HG03571 (cell line): ENCODE results near the gene OGDHL.
"Not testable (repeated sequence)": the region's sequence is repeated elsewhere in the genome, so short reads cannot be mapped to it uniquely, and the experiment has no call there.

Experiments
- ATAC-seq: cut with Tn5 transposase; IDR thresholded peaks from one replicate; pipeline ENCODE4 v1.9.1; 2021; ENCODE audit not compliant: unreplicated experiment

The OGDHL gene

GRCh38 chr10:49761789-49762565 is at the start of gene OGDHL:
Gene OGDHL (minus strand): TSS chr10:49762323. CDS start chr10:49758592, 3,731 bp downstream.
- ATAC-seq: no peak

- ATAC-seq: no peak
These were observed 41.9 kb upstream of the OGDHL start for GRCh38 chr10:49803988-49804387.

- ATAC-seq: no peak
These were observed 36.2 kb upstream of the OGDHL start for GRCh38 chr10:49798275-49798674.

DNA sequence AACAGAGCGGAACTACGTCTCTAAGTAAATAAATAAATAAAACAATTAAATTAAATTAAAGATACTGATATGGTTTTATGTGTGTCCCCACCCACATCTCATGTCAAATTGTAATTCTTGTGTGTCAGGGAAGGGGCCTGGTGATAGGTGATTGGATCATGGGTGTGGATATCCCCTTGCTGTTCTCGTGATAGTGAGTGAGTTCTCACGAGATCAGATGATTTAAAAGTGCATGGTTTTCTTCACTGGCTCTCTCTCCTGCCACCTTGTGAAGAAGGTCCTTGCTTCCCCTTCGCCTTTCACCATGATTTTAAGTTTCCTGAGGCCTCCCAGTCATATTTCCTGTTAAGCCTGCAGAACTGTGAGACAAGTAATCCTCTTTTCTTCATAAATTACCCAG is 29.0 kb upstream of the OGDHL start:
- ATAC-seq: no peak

DNA sequence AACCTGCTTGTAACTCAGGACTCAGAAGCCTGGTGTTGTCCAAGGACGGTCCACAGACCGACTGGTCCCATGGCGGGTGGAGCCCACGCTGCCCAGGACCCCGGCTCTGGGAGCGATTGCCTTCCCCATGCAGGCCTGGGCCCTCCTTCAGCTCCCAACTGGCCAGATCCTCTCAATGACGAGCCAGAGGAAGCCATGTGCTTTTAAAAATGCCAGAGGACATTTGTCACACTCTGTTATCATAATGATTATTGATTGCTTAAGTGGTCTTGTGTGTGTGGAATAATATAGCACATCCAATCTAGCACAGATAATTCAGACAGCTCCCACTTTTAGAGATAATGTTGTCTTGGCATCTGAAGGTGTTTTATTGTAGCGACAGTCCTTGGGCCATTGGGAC is 22.6 kb upstream of the OGDHL start:
- no peak for ATAC-seq

DNA sequence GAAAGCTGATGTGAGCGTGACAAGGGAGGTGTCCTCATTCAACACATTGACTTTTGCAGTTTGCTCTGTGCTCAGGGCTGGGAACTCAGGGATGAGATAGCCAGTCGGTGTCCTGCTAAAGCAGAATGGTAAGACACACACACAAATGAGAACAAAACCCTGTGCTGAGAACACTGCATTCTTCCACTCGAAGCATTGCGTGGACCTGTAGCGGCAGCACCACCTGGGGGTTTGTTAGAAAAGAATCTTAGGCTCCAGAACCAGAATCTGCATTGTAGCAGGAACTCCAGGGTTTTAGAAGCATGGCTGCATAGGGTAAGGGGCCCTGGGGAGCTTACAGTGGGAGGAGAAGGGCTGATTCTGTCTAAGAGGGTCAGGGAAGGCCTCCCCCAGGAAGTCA is 21.5 kb upstream of the OGDHL start:
- no peak for ATAC-seq

- ATAC-seq: no peak
These were observed 19.1 kb upstream of the OGDHL start for GRCh38 chr10:49781247-49781646.

GRCh38 chr10:49778197-49778596 is 16.1 kb upstream of the OGDHL start:
- no peak for ATAC-seq

DNA sequence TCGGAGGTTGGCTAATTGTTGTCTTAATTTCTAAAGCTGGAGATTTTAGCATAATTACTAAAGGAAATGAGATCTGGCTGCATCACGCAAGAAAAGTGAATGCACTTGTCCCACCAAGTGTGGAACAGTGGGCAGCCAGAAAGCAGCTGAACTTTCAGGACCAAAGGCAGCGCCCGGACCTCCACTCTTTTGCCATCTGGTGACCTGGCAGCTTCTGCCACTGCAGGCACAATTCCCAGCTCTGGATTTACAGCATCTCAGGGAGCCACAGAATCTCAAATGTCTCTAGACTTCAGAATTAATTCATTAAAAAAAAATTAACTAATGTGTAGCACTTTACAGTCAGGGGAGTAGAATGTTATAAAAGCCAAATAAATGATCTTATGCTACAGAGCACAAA is 14.7 kb upstream of the OGDHL start:
- no peak for ATAC-seq

DNA sequence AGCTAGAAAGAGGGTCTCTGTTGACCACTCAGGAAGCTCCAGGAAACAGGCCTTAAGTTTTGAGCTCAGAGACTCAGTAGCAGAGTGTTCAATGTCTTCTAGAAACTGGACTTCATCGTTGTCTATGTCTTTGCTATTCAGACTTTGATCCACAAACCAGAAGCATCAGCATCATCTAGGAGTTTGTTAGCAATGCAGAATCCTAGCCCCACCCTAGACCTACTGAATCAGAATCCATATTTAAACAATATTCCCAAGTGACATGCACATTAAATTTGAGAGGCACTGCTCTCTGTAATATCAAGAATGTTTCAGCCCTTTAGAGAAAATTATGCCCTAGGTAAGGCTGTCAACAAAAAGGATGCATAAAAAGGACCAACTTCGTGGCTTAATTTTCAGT is 12.9 kb upstream of the OGDHL start:
- ATAC-seq: no peak

DNA sequence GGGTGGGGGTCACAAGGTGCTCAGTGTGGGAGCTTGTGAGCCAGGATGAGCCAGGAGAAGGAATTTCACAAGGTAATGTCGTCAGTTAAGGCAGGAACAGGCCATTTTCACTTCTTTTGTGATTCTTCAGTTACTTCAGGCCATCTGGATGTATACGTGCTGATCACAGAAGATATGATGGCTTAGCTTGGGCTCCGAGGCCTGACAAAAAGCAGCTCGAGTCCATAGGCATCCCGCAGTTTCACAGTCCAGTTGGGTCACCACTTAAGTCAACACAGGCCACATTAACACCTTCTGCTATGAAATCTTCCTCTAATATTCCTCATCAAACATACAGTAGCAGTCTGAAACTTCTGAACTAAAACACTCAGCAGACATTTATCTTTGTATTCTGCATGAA is 10.8 kb upstream of the OGDHL start:
- not testable (repeated sequence) for ATAC-seq

DNA sequence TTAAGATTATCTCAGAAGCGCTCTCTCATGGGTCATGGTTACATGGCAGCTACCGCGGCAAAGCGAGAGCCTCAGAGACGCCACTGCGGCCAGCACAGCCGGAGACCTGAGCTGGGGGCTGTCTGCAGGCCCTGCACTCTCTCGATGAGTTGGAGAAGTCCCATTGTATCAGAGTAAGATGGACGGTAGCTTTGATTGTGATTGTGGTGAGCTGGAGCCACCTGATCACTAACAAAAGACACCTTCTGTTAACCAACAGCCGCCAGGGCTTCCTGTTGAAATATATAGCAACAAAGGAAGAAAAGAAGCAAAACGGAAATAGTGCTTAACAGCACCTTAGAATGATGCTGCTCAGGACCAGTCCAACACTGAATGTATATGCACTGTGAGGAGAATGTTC is 8.9 kb upstream of the OGDHL start:
- ATAC-seq: not testable (repeated sequence)

DNA sequence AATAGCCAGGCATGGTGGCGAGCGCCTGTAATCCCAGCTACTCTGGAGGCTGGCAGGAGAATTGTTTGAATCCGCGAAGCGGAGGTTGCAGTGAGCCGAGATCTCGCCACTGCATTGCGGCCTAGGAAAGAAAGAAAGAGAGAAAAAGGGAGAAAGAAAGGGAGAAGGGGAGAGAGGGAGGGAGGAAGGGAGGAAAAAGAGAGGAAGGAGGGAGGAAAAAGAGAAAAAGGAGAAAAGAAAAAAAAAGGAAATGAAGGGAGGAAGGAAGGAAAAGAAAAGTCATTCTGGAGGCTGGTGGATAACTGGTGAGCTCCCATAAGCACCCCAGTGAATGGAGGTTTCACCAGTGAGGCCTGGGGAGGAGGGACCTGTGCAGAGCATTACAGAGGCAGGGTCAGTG is 7.6 kb upstream of the OGDHL start:
- ATAC-seq: no peak

GRCh38 chr10:49768731-49769130 is 6.6 kb upstream of the OGDHL start:
- ATAC-seq: no peak

- no peak for ATAC-seq
These were observed 6.2 kb upstream of the OGDHL start for GRCh38 chr10:49768329-49768728.

GRCh38 chr10:49767752-49768151 is 5.6 kb upstream of the OGDHL start:
- no peak for ATAC-seq

DNA sequence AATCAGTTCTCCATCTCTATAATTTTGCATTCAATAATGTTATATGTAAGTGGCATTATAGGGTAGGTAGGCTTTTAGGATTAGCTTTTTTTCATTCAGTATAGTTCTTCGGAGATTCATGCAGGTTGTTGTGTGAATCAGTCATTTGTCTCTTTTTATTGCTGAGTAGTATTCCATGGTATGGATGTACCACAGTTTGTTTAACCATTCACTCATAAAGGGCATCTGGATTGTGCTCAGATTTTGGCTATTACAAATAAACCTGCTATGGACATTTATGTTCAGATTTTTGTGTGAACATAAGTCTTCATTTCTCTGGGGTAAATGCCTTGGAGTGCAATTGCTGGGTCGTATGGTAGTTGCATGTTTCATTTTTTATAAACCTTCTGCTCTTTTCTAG is 4.4 kb upstream of the OGDHL start:
- no peak for ATAC-seq

DNA sequence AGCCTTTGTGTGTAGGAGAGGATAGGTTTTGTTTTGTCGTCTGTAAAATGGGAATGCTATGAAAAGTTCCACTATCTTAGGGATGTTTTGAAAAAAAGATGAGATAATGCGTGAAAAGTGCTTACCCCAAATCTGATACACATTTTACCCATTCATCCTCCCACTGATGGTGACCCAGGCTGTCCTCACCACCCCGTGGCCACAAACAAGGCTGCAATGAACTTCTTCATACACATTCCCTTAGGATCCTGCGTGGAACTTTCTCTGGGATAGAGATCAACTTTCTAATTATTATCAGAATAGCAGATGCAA is 399 bp upstream of the OGDHL start:
- ATAC-seq: no peak

GRCh38 chr10:49761201-49761788 is 828 bp downstream of the OGDHL start:
- ATAC-seq: no peak

- no peak for ATAC-seq
These were observed 1.3 kb downstream of the OGDHL start for GRCh38 chr10:49760789-49761188.

GRCh38 chr10:49759787-49760551 is 2.2 kb downstream of the OGDHL start:
- no peak for ATAC-seq

- no peak for ATAC-seq
These were observed 3.7 kb downstream of the OGDHL start for GRCh38 chr10:49758249-49758930.
